Panc1 (cell line): Measurements from ENCODE around the gene AKT1S1. TPM values are rescaled to one million over a fixed set of nuclear protein-coding genes. Genes with fewer than 3 reads are reported as not detected.
A peak's percentile ranks its signal among the peaks of the same experiment; 100 is the strongest.

Experiments
- ATAC-seq: fragments of 200-7000 bp; cut with Tn5 transposase; 2 replicates; pipeline ENCODE4 v1.9.1; 2020; ENCODE audit warnings: mild to moderate bottlenecking, moderate library complexity
- BruUV-seq: library from RNA; stranded (reverse); fragments of 400-500 nt; replicated peaks from 2 replicates; lab custom pipeline; 2021; lab: Mats Ljungman, UMichigan
- CTCF ChIA-PET: fragments of 300-600 bp; sonication (Branson Sonifier 250); formaldehyde crosslinking; loops from one replicate; lab custom pipeline; 2022; ENCODE audit warnings: antibody characterized with exemption; lab: Charles Lee
- POLR2A ChIA-PET: fragments of 300-600 bp; sonication (Branson Sonifier 250); formaldehyde crosslinking; loops from one replicate; lab custom pipeline; 2022; ENCODE audit warnings: antibody characterized with exemption; lab: Charles Lee
- DNase-seq: peaks from one replicate; pipeline ENCODE4 v3.0.0-alpha.2; 2010; ENCODE audit warnings: low read depth, low spot score
- H3K27ac ChIP-seq: 2 replicates; pipeline ENCODE4 v1.5.1; 2011; ENCODE audit warnings: mild to moderate bottlenecking, low read length, inconsistent platforms
- H3K27me3 ChIP-seq: fragments of 200-500 bp; sonication (Bioruptor generic); 2 replicates; pipeline ENCODE4 v1.6.0; 2014; ENCODE audit warnings: low read length, inconsistent platforms; ENCODE audit not compliant: control insufficient read depth, insufficient read depth
- H3K36me3 ChIP-seq: fragments of 200-500 bp; sonication (Bioruptor generic); 2 replicates; pipeline ENCODE4 v1.5.1; 2014; ENCODE audit warnings: inconsistent platforms, mild to moderate bottlenecking, low read length, moderate library complexity; ENCODE audit not compliant: control insufficient read depth, insufficient read depth
- H3K4me1 ChIP-seq: 2 replicates; pipeline ENCODE4 v1.5.1; 2011; ENCODE audit warnings: inconsistent platforms, mild to moderate bottlenecking, low read length, moderate library complexity; ENCODE audit not compliant: control insufficient read depth, insufficient read depth
- H3K4me3 ChIP-seq, 2 experiments: 2 replicates each; pipeline ENCODE4 v1.5.1; 2011 to 2012; ENCODE audit warnings: low read depth in 2 of 2, low read length in 2 of 2, mild to moderate bottlenecking in 2 of 2, inconsistent platforms in 1 of 2, moderate library complexity in 1 of 2
- H3K9me3 ChIP-seq: fragments of 200-500 bp; sonication (Bioruptor generic); 2 replicates; pipeline ENCODE4 v1.5.1; 2014; ENCODE audit warnings: low read depth, mild to moderate bottlenecking, inconsistent platforms, low read length, moderate library complexity; ENCODE audit not compliant: control insufficient read depth, insufficient read depth
- POLR2AphosphoS5 ChIP-seq: IDR thresholded peaks from 2 replicates; pipeline ENCODE4 v1.6.1; 2012; ENCODE audit warnings: mild to moderate bottlenecking, low read depth, low read length, moderate library complexity
- REST ChIP-seq, 2 experiments: IDR thresholded peaks; 2 replicates each; pipeline ENCODE4 v1.6.1; 2011 to 2012; ENCODE audit warnings: low read depth in 2 of 2, control low read depth in 1 of 2, low read length in 1 of 2, mild to moderate bottlenecking in 1 of 2, moderate library complexity in 1 of 2; ENCODE audit not compliant: insufficient read depth in 1 of 2
- SIN3A ChIP-seq: IDR thresholded peaks from 2 replicates; pipeline ENCODE4 v1.6.1; 2012; ENCODE audit warnings: low read depth, mild to moderate bottlenecking, low read length, moderate library complexity, borderline replicate concordance; ENCODE audit not compliant: insufficient read depth
- TCF7L2 ChIP-seq: IDR thresholded peaks from 2 replicates; pipeline ENCODE4 v1.6.1; 2011; ENCODE audit warnings: mild to moderate bottlenecking, low read depth, low read length, inconsistent platforms
- in situ Hi-C: cut with HindIII; loops from 2 replicates; pipeline ENCODE4 v1.10.0; 2016; ENCODE audit warnings: low sequenced_read_pairs, low pct_unique_long_range_greater_than_20kb
- intact Hi-C: fragments of 100-400 bp; cut with micrococcal nuclease; formaldehyde crosslinking; loops from one replicate; pipeline ENCODE4 v1.10.0; 2022; ENCODE audit not compliant: unreplicated experiment
- total RNA-seq: library from RNA; stranded (reverse); gene quantifications from one replicate; pipeline ENCODE4 v1.2.1, GENCODE V29; 2021; ENCODE audit not compliant: unreplicated experiment
- TF ChIP-seq, protein P1 (sequence below): fragments of 450-650 bp; IDR thresholded peaks from 2 replicates; pipeline ENCODE4 v1.5.1; 2017; ENCODE audit warnings: mild to moderate bottlenecking

The AKT1S1 gene
- total RNA-seq, 1 experiment from 2014 or later = 92.8 TPM

DNA sequence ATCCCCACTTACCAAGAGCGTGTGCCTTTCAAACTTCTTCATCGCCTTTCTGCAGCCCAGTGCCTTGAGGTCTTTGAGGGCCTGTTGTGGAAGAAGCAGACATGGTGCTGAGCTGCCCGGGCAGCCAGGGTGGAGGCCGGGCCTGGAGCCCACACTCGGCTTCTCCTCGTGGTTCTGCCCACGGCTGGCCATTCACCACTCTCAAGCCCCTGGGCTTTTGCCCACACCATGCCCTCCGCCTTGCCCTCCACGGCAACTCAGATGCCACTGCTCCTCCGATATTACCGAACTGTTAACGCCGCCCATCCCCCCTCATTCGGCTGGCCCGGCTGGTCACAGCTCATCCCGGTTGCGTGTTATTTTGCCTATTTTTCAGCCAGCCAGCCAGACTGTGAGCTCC lies 14.2 kb upstream of the AKT1S1 start:
- no peak overlapping the region for H3K27ac ChIP-seq
- ATAC-seq = 0 out of 2 replicates have a peak, but pooled peaks have one; percentile 18
- no peak overlapping the region for H3K4me3 ChIP-seq
- POLR2A ChIA-PET = no interaction called here
- H3K9me3 ChIP-seq = no peaks in the 10 kb centered on the region
- no peaks in the 10 kb centered on the region for H3K27me3 ChIP-seq
- no peaks in the 10 kb centered on the region; the same call in 1 of the 2 replicates for H3K4me1 ChIP-seq
- in situ Hi-C loops = no loop called here
- H3K36me3 ChIP-seq = no peaks in the 10 kb centered on the region
- BruUV-seq = no TSS peak
- TF ChIP-seq POLR2AphosphoS5 (no peak), REST (IDR thresholded peaks at IDR 0.05; ENCODE audit: insufficient read depth in 1 of 2, low read depth in 2 of 2, low read length in 1 of 2) (no peak), TCF7L2 (no peak), SIN3A (no peak)
- TF ChIP-seq, protein P1, sequence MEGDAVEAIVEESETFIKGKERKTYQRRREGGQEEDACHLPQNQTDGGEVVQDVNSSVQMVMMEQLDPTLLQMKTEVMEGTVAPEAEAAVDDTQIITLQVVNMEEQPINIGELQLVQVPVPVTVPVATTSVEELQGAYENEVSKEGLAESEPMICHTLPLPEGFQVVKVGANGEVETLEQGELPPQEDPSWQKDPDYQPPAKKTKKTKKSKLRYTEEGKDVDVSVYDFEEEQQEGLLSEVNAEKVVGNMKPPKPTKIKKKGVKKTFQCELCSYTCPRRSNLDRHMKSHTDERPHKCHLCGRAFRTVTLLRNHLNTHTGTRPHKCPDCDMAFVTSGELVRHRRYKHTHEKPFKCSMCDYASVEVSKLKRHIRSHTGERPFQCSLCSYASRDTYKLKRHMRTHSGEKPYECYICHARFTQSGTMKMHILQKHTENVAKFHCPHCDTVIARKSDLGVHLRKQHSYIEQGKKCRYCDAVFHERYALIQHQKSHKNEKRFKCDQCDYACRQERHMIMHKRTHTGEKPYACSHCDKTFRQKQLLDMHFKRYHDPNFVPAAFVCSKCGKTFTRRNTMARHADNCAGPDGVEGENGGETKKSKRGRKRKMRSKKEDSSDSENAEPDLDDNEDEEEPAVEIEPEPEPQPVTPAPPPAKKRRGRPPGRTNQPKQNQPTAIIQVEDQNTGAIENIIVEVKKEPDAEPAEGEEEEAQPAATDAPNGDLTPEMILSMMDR = no peak
- no peak for DNase-seq
- intact Hi-C loops = no loop called here
- CTCF ChIA-PET = no interaction called here

- no peak overlapping the region for H3K4me3 ChIP-seq
- H3K4me1 ChIP-seq = no peaks in the 10 kb centered on the region
- no TSS peak for BruUV-seq
- ATAC-seq = no peak
- no peak overlapping the region for H3K27ac ChIP-seq
- in situ Hi-C loops (no loop called here), intact Hi-C loops (no loop called here)
- no peaks in the 10 kb centered on the region for H3K9me3 ChIP-seq
- no peaks in the 10 kb centered on the region for H3K36me3 ChIP-seq
- ChIA-PET POLR2A (no interaction called here), CTCF (no interaction called here)
- DNase-seq = no peak
- H3K27me3 ChIP-seq = no peaks in the 10 kb centered on the region
- TF ChIP-seq, protein P1 = no peak
- TF ChIP-seq REST (IDR thresholded peaks at IDR 0.05; ENCODE audit: insufficient read depth in 1 of 2, low read depth in 2 of 2, low read length in 1 of 2) (no peak), SIN3A (no peak), POLR2AphosphoS5 (no peak), TCF7L2 (no peak)
Observed at GRCh38 chr19:49890349-49891311, 13.5 kb upstream of the AKT1S1 start.
